Prostate gland (tissue), 2 donors: ENCODE results near the gene CADPS. TPM values are rescaled to one million over a fixed set of nuclear protein-coding genes. Genes with fewer than 3 reads are reported as not detected.
"Not testable (repeated sequence)": the region's sequence is repeated elsewhere in the genome, so short reads cannot be mapped to it uniquely, and the experiment has no call there.

ENCODE experiments used
- DNase-seq: peaks from one replicate; pipeline ENCODE4 v3.0.0-alpha.2; 2019; ENCODE audit warnings: low spot score
- H3K27ac ChIP-seq, 2 donors: fragments of 200-600 bp; sonication (generic); 2 replicates each; pipeline ENCODE4 v1.5.1; 2017 to 2019
- H3K27me3 ChIP-seq: fragments of 200-600 bp; sonication (generic); replicated peaks from 2 replicates; pipeline ENCODE4 v1.5.1; 2019; ENCODE audit not compliant: insufficient read depth
- H3K36me3 ChIP-seq, 2 donors: fragments of 200-600 bp; sonication (generic); 1 replicate in 1 of 2; 2 replicates in 1 of 2; pipeline versions ENCODE4 v1.5.1 to v1.8.1; 2017 to 2019
- H3K4me1 ChIP-seq: fragments of 200-600 bp; sonication (generic); replicated peaks from 2 replicates; pipeline ENCODE4 v1.5.1; 2019
- H3K4me3 ChIP-seq, 2 donors: fragments of 200-600 bp; sonication (generic); 2 replicates each; pipeline ENCODE4 v1.5.1; 2017 to 2019
- H3K9me3 ChIP-seq: fragments of 200-600 bp; sonication (generic); 2 replicates; pipeline ENCODE4 v1.5.1; 2017
- POLR2A ChIP-seq: fragments of 450-650 bp; IDR thresholded peaks from one replicate; pipeline ENCODE4 v1.6.1; 2016; ENCODE audit warnings: antibody characterized with exemption, mild to moderate bottlenecking
- POLR2AphosphoS5 ChIP-seq: sonication (generic); formaldehyde crosslinking; IDR thresholded peaks from one replicate; pipeline ENCODE4 v1.6.1; 2017; ENCODE audit warnings: antibody characterized with exemption
- WGBS: methylation state at CpG from one replicate; pipeline ENCODE4 v1.1.5; 2018; 5-methylcytosine and 5-hydroxymethylcytosine counted together
- intact Hi-C: fragments of 100-400 bp; cut with DNase I; formaldehyde crosslinking; loops from one replicate; pipeline ENCODE4 v1.14.2; 2022
- total RNA-seq, 2 donors: library from RNA; depleted of rRNA; stranded (reverse); fragments of >200 nt; gene quantifications; one replicate each; pipeline ENCODE4 v1.1.0, GENCODE V29; 2016
- TF ChIP-seq, protein P1 (sequence below), 4 experiments: fragments of 200-600 bp in 2 of 4; fragments of 450-650 bp in 2 of 4; sonication (generic) in 2 of 4; IDR thresholded peaks; 1 replicate in 3 of 4; 2 replicates in 1 of 4; pipeline ENCODE4 v1.5.1; 2016 to 2019; ENCODE audit warnings: antibody characterized with exemption in 4 of 4, mild to moderate bottlenecking in 2 of 4, moderate library complexity in 2 of 4

CADPS gene
- total RNA-seq, 2 donors from 2014 or later, result 4.0 to 7.7 TPM

GRCh38 chr3:62582495-62583172, 292.6 kb downstream of the CADPS start:
- intact Hi-C loops, result no loop called here
- no peak for DNase-seq
- Histone ChIP-seq H3K4me1 (no peaks in the 10 kb centered on the region), H3K27me3 (no peaks in the 10 kb centered on the region), H3K27ac (no peak overlapping the region), H3K9me3 (no peaks in the 10 kb centered on the region), H3K36me3 (no peaks in the 10 kb centered on the region), H3K4me3 (no peak overlapping the region)
- TF ChIP-seq POLR2AphosphoS5 (no peak), POLR2A (no peak)
- TF ChIP-seq, protein P1, sequence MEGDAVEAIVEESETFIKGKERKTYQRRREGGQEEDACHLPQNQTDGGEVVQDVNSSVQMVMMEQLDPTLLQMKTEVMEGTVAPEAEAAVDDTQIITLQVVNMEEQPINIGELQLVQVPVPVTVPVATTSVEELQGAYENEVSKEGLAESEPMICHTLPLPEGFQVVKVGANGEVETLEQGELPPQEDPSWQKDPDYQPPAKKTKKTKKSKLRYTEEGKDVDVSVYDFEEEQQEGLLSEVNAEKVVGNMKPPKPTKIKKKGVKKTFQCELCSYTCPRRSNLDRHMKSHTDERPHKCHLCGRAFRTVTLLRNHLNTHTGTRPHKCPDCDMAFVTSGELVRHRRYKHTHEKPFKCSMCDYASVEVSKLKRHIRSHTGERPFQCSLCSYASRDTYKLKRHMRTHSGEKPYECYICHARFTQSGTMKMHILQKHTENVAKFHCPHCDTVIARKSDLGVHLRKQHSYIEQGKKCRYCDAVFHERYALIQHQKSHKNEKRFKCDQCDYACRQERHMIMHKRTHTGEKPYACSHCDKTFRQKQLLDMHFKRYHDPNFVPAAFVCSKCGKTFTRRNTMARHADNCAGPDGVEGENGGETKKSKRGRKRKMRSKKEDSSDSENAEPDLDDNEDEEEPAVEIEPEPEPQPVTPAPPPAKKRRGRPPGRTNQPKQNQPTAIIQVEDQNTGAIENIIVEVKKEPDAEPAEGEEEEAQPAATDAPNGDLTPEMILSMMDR (IDR thresholded peaks at IDR 0.05), result no peak
- WGBS, result 49% methylated on average over 4 of the region's 4 CpGs

DNA sequence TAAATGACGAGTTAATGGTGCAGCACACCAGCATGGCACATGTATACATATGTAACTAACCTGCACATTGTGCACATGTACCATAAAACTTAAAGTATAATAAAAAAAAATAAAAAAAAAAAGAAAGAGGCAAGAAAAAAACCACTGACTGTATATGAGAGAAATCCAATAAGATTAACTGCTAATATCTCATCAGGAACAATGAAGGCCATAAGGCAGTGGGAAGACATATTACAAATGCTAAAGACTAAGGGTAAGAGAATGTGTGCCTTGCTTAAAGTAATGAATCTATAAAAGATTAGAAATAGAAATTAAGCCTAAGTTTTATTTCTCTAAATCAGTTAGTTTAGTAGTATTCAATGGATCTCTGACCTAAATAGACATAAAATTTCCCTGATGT, 294.7 kb downstream of the CADPS start:
- 96% methylated on average over 1 of the region's 1 CpG for WGBS
- H3K9me3 ChIP-seq, H3K4me1 ChIP-seq, H3K27ac ChIP-seq, DNase-seq, H3K27me3 ChIP-seq, H3K36me3 ChIP-seq, H3K4me3 ChIP-seq, intact Hi-C loops: not testable (repeated sequence)

- intact Hi-C loops, result no loop called here
- no peak for TF ChIP-seq POLR2A
- TF ChIP-seq, protein P1 (IDR thresholded peaks at IDR 0.05), result no peak
- no peak for TF ChIP-seq POLR2AphosphoS5
- no peaks in the 10 kb centered on the region for H3K9me3 ChIP-seq
- 98% methylated on average over 1 of the region's 1 CpG for WGBS
- no peak overlapping the region for H3K4me3 ChIP-seq
- no peak overlapping the region for H3K27ac ChIP-seq
- H3K36me3 ChIP-seq, result no peaks in the 10 kb centered on the region
- no peak for DNase-seq
- no peaks in the 10 kb centered on the region for H3K4me1 ChIP-seq
- no peaks in the 10 kb centered on the region for H3K27me3 ChIP-seq
Observed at GRCh38 chr3:62577153-62577552, 298.1 kb downstream of the CADPS start.

- intact Hi-C loops, result no loop called here
- no peaks in the 10 kb centered on the region for H3K36me3 ChIP-seq
- H3K4me3 ChIP-seq, result no peak overlapping the region
- H3K27ac ChIP-seq, result no peak overlapping the region
- no peak for TF ChIP-seq POLR2A
- TF ChIP-seq, protein P1 (IDR thresholded peaks at IDR 0.05), result no peak
- TF ChIP-seq POLR2AphosphoS5, result no peak
- no peaks in the 10 kb centered on the region for H3K27me3 ChIP-seq
- no peak for DNase-seq
- WGBS, result 59% methylated on average over 5 of the region's 5 CpGs
- no peaks in the 10 kb centered on the region for H3K4me1 ChIP-seq
- H3K9me3 ChIP-seq, result no peaks in the 10 kb centered on the region
Observed at GRCh38 chr3:62574266-62574898, 300.8 kb downstream of the CADPS start.

GRCh38 chr3:62571916-62572315, 303.3 kb downstream of the CADPS start:
- no peaks in the 10 kb centered on the region for H3K36me3 ChIP-seq
- TF ChIP-seq POLR2A (no peak), POLR2AphosphoS5 (no peak)
- TF ChIP-seq, protein P1 (IDR thresholded peaks at IDR 0.05), result no peak
- no peaks in the 10 kb centered on the region for H3K27me3 ChIP-seq
- WGBS, result 80% methylated on average over 4 of the region's 4 CpGs
- intact Hi-C loops, result no loop called here
- H3K9me3 ChIP-seq, result no peaks in the 10 kb centered on the region
- H3K27ac ChIP-seq, result no peak overlapping the region
- no peak overlapping the region for H3K4me3 ChIP-seq
- DNase-seq, result no peak
- H3K4me1 ChIP-seq, result no peaks in the 10 kb centered on the region
